ENCODE results near the gene CPA5.

The CPA5 gene

DNA sequence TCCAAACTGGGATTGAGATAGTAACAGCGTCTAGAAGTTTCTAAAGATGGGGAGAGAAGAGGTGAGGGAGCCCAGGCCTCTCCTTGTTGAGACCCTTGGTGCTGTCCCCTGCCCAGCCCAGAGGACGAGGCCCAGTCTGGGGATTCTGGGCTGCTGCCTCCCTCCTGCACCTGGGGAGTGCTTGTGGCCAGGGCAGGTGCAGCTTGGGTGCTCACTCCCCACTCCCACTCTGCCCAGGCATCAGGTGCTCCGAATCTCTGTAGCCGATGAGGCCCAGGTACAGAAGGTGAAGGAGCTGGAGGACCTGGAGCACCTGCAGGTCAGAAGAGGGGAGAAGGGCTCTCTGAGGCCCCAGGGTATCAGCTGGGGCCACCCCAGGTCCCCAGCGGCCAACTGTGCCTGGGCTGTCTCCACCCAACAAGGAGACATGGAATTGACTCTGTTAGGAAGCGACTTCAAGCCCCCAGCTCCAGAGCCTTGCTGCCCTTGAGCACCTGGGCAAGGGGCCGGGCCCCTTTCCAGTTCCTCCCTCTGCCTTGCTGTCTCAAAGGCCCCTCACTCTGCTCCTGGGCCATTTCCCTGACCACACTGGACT, 36.3 kb downstream of the CPA5 start:
- no peak for DNase-seq

- DNase-seq, result no peak
Measured at GRCh38 chr7:130381468-130382312, 37.1 kb downstream of the CPA5 start.

DNA sequence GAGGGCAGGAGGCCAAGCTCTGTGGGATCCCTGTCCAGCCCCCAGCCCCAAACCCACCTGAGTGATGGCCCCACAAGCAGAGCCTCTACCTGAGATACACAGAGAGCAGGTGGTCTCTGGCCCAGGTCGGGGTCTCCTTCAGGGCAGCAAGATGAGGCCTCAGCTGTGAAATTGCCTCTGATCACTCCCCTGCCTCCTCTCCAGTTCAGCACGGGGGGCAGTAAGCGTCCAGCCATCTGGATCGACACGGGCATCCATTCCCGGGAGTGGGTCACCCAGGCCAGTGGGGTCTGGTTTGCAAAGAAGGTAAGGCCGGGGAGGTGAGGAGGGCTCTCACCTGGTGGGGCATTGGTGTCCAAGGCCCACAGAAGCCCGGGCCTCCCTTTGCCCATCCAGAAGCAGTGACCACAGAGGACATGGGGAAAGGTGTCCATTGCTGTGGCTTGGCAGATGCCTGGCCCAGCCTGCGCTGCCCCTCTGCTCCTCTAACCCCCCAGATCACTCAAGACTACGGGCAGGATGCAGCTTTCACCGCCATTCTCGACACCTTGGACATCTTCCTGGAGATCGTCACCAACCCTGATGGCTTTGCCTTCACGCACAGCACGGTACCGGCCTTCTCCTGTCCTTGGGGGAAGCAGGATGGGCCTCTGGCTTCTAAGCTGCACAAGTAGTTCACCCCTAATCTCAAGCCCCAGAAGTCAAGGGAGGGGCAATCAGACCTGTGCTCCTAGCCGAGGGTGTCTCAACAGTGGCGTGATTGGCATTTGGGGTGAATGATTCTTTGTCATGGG, 38.8 kb downstream of the CPA5 start:
- no peak for DNase-seq

DNA sequence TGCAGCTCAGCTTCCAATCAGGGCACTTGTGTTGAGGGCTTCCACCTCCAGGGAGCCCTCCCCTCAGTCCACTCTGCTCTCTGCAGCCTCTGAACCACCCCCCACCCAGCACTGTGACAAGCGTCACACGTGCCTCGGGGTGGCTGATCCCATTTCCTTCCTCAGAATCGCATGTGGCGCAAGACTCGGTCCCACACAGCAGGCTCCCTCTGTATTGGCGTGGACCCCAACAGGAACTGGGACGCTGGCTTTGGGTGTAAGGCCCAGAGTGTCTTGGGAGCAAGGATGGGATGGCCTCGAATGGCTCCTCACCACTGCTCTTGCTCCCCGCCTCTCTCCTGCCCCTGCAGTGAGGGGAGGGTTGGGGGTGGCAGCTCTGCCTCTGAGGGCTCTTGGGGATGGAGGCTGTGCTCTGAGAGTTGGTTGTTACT, 39.8 kb downstream of the CPA5 start:
- no peak for DNase-seq

DNA sequence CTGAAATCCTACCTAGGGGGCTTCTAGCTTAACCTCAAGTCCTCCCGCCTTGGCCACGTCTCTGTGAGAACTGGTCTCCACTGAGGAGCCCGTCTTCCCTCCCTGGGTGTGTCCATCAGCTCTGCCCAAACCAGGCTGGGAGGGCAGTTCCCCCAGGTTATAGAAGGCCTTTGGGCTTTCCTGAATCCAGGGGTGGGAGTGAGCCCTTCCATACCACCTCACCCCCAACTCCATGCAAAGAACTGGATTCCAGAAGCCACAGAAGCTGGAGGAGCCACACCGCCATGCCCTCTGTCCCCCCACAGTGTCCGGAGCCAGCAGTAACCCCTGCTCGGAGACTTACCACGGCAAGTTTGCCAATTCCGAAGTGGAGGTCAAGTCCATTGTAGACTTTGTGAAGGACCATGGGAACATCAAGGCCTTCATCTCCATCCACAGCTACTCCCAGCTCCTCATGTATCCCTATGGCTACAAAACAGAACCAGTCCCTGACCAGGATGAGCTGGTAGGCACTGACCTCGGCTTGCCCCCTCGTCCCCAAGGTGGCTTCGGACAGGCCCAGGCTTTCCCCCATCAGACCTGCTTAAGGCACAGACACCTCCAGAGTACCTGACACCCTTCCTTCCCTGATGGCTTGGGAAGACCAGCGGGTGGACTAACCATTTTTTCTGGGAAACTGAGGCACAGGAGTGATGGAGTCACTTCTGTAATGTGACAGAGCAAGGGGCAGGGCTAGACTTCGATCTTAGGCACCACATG, 40.4 kb downstream of the CPA5 start:
- DNase-seq, result no peak

DNA sequence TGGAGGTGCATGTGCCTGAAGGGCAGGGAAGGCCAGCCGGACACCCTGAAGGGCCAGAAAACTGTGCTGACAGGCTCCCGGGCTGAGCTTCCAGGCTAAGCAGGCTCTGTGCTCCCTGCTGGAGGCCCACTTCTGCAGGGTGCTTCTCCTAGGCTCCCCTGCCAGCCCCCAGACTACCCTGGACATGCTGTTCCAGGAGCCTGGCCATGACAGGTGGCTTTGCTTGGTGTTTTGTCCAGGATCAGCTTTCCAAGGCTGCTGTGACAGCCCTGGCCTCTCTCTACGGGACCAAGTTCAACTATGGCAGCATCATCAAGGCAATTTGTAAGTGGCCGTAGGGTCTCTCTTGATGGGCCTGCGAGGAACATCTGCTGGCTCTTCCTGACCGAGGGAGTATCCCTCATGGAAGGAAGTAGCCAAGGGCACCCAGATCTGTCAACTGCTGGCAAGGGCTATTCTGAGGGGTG, 41.0 kb downstream of the CPA5 start:
- no peak for DNase-seq

- DNase-seq, result no peak
Measured at GRCh38 chr7:130386876-130387275, 42.3 kb downstream of the CPA5 start.

- no peak for DNase-seq
Measured at GRCh38 chr7:130387306-130387627, 42.7 kb downstream of the CPA5 start.

- DNase-seq, result no peak
Measured at GRCh38 chr7:130387628-130388403, 43.2 kb downstream of the CPA5 start.

- DNase-seq, result no peak
Measured at GRCh38 chr7:130388671-130389070, 44.1 kb downstream of the CPA5 start.

- no peak for DNase-seq
Measured at GRCh38 chr7:130390486-130390885, 45.9 kb downstream of the CPA5 start.

DNA sequence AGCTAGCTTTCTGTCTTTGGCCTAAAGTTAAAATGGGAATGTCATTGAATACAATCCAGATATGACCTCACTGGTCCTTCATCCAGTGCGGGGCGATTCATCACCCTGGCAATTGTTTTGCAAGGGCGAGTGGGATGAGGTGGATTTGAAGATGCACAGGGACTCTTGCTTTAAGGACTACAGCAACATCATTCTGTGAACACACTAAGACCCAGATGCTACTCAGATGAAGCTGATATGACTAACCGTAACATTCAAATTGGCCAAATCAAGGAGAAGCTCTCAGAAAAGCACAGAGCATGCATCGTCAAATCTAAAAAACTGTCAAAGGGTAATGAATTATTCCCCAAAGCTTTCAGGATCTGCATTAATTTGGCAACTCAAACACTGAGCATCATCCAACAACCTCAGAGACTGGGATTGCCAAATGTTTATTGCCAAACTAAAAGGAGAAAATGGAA, 48.5 kb downstream of the CPA5 start:
- DNase-seq, result no peak

GRCh38 chr7:130393841-130394411, 49.3 kb downstream of the CPA5 start:
- no peak for DNase-seq

GRCh38 chr7:130394421-130395195, 50.0 kb downstream of the CPA5 start:
- DNase-seq, result no peak

GRCh38 chr7:130395421-130395820, 50.8 kb downstream of the CPA5 start:
- no peak for DNase-seq

GRCh38 chr7:130396109-130396508, 51.5 kb downstream of the CPA5 start:
- DNase-seq, result no peak

DNA sequence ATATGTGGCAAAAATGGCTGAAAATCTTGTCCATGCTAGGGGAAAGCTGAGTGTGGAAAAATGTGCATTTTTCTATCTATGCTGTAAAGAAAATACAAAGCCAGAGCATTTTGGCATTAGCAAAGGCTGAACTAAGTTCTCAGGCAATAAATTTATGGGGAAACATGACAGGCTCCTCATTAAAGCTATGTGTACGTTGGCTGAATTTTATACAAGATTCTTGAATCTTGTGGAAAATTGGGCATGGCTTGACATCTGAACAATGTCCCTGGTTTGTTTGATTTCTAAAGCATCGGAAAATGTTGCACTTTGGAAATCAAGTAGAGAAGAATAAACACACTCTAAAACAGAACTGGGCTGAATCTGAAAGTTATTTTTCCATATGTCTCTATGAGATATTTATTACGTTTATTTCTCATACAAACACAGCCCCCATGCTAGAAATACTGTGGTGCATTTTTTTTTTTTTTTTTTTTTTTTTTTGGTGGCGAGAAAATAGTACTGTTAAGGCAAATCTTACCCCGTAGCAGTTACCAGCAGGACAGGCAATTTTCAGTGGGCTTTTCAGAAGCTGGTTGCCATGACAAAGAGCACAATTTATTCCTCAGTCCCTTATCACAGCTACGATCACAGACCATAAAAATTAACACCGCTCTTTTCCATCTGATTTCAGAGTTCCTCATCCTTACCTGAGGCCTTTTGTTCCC, 52.6 kb downstream of the CPA5 start:
- no peak for DNase-seq

DNA sequence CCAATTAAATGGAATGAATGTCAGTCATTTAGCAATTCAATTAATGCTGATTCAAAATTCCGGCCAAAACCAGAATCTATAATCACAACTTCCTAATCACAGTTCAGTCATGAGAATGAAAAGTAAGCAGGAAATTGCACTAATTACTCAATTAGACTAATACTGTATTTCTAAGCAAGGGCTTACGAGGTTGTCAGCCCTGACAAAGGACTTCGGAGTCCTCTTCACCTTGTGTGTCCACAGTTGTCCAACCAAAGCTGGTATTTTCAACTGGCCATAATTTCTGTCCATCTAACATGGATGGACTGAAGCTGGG, 53.1 kb downstream of the CPA5 start:
- DNase-seq, result no peak

GRCh38 chr7:130398526-130399090, 54.0 kb downstream of the CPA5 start:
- no peak for DNase-seq

GRCh38 chr7:130400120-130400572, 55.5 kb downstream of the CPA5 start:
- no peak for DNase-seq
